Liver (tissue), 9 donors: Measurements from ENCODE around the gene STH. TPM values are rescaled to one million over a fixed set of nuclear protein-coding genes. Genes with fewer than 3 reads are reported as not detected.

Experiments
- DNase-seq: peaks from one replicate; pipeline ENCODE4 v3.0.0-alpha.2; 2017; ENCODE audit warnings: low spot score
- H3K27ac ChIP-seq, 2 donors: one replicate each; pipeline ENCODE4 v1.7.0; 2013; ENCODE audit warnings: inconsistent platforms in 2 of 2, low read length in 2 of 2, control low read depth in 1 of 2, low read depth in 1 of 2, mild to moderate bottlenecking in 1 of 2
- H3K27me3 ChIP-seq, 4 donors: one replicate each; pipeline versions ENCODE4 v1.6.1 to v1.7.0; 2013; ENCODE audit warnings: low read length in 3 of 4, inconsistent platforms in 1 of 4, mild to moderate bottlenecking in 1 of 4, moderate library complexity in 1 of 4; ENCODE audit not compliant: control insufficient read depth in 4 of 4, insufficient read depth in 4 of 4
- H3K36me3 ChIP-seq, 4 donors: one replicate each; pipeline versions ENCODE4 v1.6.1 to v1.7.0; 2013; ENCODE audit warnings: low read length in 3 of 4, mild to moderate bottlenecking in 3 of 4, low read depth in 1 of 4, moderate library complexity in 1 of 4; ENCODE audit not compliant: control insufficient read depth in 4 of 4, insufficient read depth in 3 of 4
- H3K4me1 ChIP-seq, 4 donors: one replicate each; pipeline versions ENCODE4 v1.6.1 to v1.7.0; 2013; ENCODE audit warnings: low read length in 3 of 4, mild to moderate bottlenecking in 3 of 4, moderate library complexity in 1 of 4; ENCODE audit not compliant: control insufficient read depth in 4 of 4, insufficient read depth in 4 of 4
- H3K4me3 ChIP-seq, 3 donors: one replicate each; pipeline versions ENCODE4 v1.6.1 to v1.7.0; 2013; ENCODE audit warnings: low read length in 3 of 3, control low read depth in 1 of 3, low read depth in 1 of 3, mild to moderate bottlenecking in 1 of 3
- H3K9ac ChIP-seq, 2 donors: one replicate each; pipeline ENCODE4 v1.7.0; 2013; ENCODE audit warnings: low read length in 2 of 2, mild to moderate bottlenecking in 2 of 2, moderate library complexity in 2 of 2, control low read depth in 1 of 2, low read depth in 1 of 2
- H3K9me3 ChIP-seq, 4 donors: one replicate each; pipeline versions ENCODE4 v1.6.1 to v1.7.0; 2013; ENCODE audit warnings: low read length in 3 of 4; ENCODE audit not compliant: control insufficient read depth in 4 of 4
- EGR1 ChIP-seq, 2 donors: IDR thresholded peaks; 2 replicates each; pipeline ENCODE4 v1.6.1; 2016 to 2018; ENCODE audit warnings: antibody characterized with exemption in 2 of 2, low read depth in 2 of 2
- FOXA1 ChIP-seq: IDR thresholded peaks from 2 replicates; pipeline ENCODE4 v1.6.1; 2016; ENCODE audit warnings: antibody characterized with exemption
- FOXA2 ChIP-seq: IDR thresholded peaks from 2 replicates; pipeline ENCODE4 v1.6.1; 2016; ENCODE audit warnings: antibody characterized with exemption
- GABPA ChIP-seq, 2 donors: IDR thresholded peaks in 1 of 2; conservative IDR thresholded peaks in 1 of 2; 2 replicates each; pipeline ENCODE4 v1.6.1; 2016; ENCODE audit warnings: antibody characterized with exemption in 2 of 2, mild to moderate bottlenecking in 1 of 2, moderate library complexity in 1 of 2
- HNF4A ChIP-seq, 2 donors: conservative IDR thresholded peaks; 2 replicates each; pipeline ENCODE4 v1.6.1; 2016; ENCODE audit warnings: antibody characterized with exemption in 2 of 2, mild to moderate bottlenecking in 2 of 2
- HNF4G ChIP-seq: IDR thresholded peaks from 2 replicates; pipeline ENCODE4 v1.6.1; 2016; ENCODE audit warnings: antibody characterized with exemption
- JUND ChIP-seq, 2 donors: IDR thresholded peaks; 2 replicates each; pipeline ENCODE4 v1.6.1; 2016; ENCODE audit warnings: antibody characterized with exemption in 2 of 2
- NR2F2 ChIP-seq: IDR thresholded peaks from 2 replicates; pipeline ENCODE4 v1.6.1; 2016; ENCODE audit warnings: antibody characterized with exemption
- RAD21 ChIP-seq, 2 donors: IDR thresholded peaks; 2 replicates each; pipeline ENCODE4 v1.6.1; 2016; ENCODE audit warnings: antibody characterized with exemption in 2 of 2, mild to moderate bottlenecking in 2 of 2
- RXRA ChIP-seq, 2 donors: IDR thresholded peaks; 2 replicates each; pipeline ENCODE4 v1.6.1; 2017 to 2018; ENCODE audit warnings: antibody characterized with exemption in 2 of 2, mild to moderate bottlenecking in 1 of 2
- SP1 ChIP-seq: IDR thresholded peaks from 2 replicates; pipeline ENCODE4 v1.6.1; 2018; ENCODE audit warnings: antibody characterized with exemption, mild to moderate bottlenecking
- TAF1 ChIP-seq: conservative IDR thresholded peaks from 2 replicates; pipeline ENCODE4 v1.6.1; 2016; ENCODE audit warnings: antibody characterized with exemption, mild to moderate bottlenecking
- YY1 ChIP-seq: IDR thresholded peaks from 2 replicates; pipeline ENCODE4 v1.6.1; 2016; ENCODE audit warnings: antibody characterized with exemption, mild to moderate bottlenecking
- WGBS: extraction: QIAGEN DNeasy Blood & Tissue Kit; methylation state at CpG from one replicate; pipeline ENCODE4 v1.1.7; 2013; 5-methylcytosine and 5-hydroxymethylcytosine counted together
- polyA plus RNA-seq, 2 donors: library from polyadenylated mRNA; stranded (reverse) in 1 of 2; unstranded in 1 of 2; fragments of 200-250 nt in 1 of 2; fragments of >200 nt in 1 of 2; fragmentation: Nextera tagmentation in 1 of 2; extraction: Ambion mirVana in 1 of 2; gene quantifications; one replicate each; pipeline versions ENCODE4 v1.2.1 to v1.2.3, GENCODE V29; 2013 to 2015
- total RNA-seq, 2 donors: library from RNA; depleted of rRNA; stranded (reverse); fragments of >200 nt; gene quantifications; one replicate each; pipeline ENCODE4 v1.2.3, GENCODE V29; 2014
- TF ChIP-seq, protein P1 (sequence below): fragments of 150-350 bp; IDR thresholded peaks from 2 replicates; pipeline ENCODE4 v1.5.1; 2017; ENCODE audit warnings: improper control_type of control experiment, low read depth, low read length; ENCODE audit not compliant: missing input control
- TF ChIP-seq, protein P2 (sequence below): IDR thresholded peaks from 2 replicates; pipeline ENCODE4 v1.6.1; 2016; ENCODE audit warnings: antibody characterized with exemption
- TF ChIP-seq, protein P3 (sequence below): IDR thresholded peaks from 2 replicates; pipeline ENCODE4 v1.6.1; 2016; ENCODE audit warnings: antibody characterized with exemption
- TF ChIP-seq, protein P4 (sequence below): IDR thresholded peaks from 2 replicates; pipeline ENCODE4 v1.6.1; 2016; ENCODE audit warnings: antibody characterized with exemption, mild to moderate bottlenecking
- TF ChIP-seq, protein P5 (sequence below): IDR thresholded peaks from 2 replicates; pipeline ENCODE4 v1.6.1; 2016; ENCODE audit warnings: antibody characterized with exemption
- donor health status: healthy.
- donor health status: healthy.
- donor health status: healthy.
- donor health status: healthy.
- donor health status: healthy.

Gene STH
- total and polyA plus RNA-seq, 4 donors: not detected

- Histone ChIP-seq H3K27me3 (peaks cover 0 to 3% (median 0%) of the 10 kb centered on the region in 4 donors), H3K9ac (no peak overlapping the region), H3K4me1 (no peaks in the 10 kb centered on the region), H3K9me3 (no peaks in the 10 kb centered on the region), H3K4me3 (no peak overlapping the region), H3K36me3 (no peaks in the 10 kb centered on the region), H3K27ac (no peak overlapping the region)
- 86% methylated on average over 4 of the region's 4 CpGs for WGBS
- DNase-seq: no peak
- TF ChIP-seq YY1: no peak
- no peak for TF ChIP-seq RXRA (IDR thresholded peaks at IDR 0.05)
- no peak for TF ChIP-seq RAD21 (IDR thresholded peaks at IDR 0.05)
- no peak for TF ChIP-seq SP1
- TF ChIP-seq HNF4G: no peak
- TF ChIP-seq, protein P1, sequence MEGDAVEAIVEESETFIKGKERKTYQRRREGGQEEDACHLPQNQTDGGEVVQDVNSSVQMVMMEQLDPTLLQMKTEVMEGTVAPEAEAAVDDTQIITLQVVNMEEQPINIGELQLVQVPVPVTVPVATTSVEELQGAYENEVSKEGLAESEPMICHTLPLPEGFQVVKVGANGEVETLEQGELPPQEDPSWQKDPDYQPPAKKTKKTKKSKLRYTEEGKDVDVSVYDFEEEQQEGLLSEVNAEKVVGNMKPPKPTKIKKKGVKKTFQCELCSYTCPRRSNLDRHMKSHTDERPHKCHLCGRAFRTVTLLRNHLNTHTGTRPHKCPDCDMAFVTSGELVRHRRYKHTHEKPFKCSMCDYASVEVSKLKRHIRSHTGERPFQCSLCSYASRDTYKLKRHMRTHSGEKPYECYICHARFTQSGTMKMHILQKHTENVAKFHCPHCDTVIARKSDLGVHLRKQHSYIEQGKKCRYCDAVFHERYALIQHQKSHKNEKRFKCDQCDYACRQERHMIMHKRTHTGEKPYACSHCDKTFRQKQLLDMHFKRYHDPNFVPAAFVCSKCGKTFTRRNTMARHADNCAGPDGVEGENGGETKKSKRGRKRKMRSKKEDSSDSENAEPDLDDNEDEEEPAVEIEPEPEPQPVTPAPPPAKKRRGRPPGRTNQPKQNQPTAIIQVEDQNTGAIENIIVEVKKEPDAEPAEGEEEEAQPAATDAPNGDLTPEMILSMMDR: no peak
- TF ChIP-seq FOXA1: no peak
- TF ChIP-seq EGR1 (IDR thresholded peaks at IDR 0.05; ENCODE audit: low read depth in 2 of 2): no peak
- TF ChIP-seq NR2F2: no peak
- TF ChIP-seq, protein P2, sequence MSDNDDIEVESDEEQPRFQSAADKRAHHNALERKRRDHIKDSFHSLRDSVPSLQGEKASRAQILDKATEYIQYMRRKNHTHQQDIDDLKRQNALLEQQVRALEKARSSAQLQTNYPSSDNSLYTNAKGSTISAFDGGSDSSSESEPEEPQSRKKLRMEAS: no peak
Measured at GRCh38 chr17:45964634-45965033, 34.4 kb upstream of the STH start.

DNA sequence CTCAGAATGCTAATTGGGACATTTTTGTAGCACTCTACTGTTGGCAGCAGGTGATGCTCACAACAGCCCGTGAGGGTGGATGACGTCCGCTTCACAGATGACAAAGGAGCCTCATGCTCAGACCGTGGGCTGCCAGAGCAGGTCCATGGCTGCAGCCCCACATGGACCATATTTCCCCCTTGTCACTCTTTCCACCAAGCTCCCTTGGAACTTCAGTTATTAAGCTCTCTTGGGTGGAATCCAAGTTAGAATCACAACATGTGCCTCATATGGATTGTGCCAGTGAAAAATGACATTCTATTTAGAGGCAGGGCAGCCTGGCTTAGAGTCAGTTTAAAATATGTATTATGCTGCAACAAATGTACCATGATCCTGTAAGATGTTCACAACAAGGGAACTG is 33.2 kb upstream of the STH start:
- DNase-seq: no peak
- Histone ChIP-seq H3K27me3 (peaks cover 0 to 3% (median 0%) of the 10 kb centered on the region in 4 donors), H3K27ac (no peak overlapping the region), H3K9ac (no peak overlapping the region), H3K36me3 (no peaks in the 10 kb centered on the region), H3K4me3 (no peak overlapping the region), H3K4me1 (no peaks in the 10 kb centered on the region), H3K9me3 (no peaks in the 10 kb centered on the region)
- TF ChIP-seq RAD21 (IDR thresholded peaks at IDR 0.05): no peak
- TF ChIP-seq, protein P2: no peak
- TF ChIP-seq TAF1: no peak
- TF ChIP-seq HNF4G: no peak
- no peak for TF ChIP-seq YY1
- no peak for TF ChIP-seq EGR1 (IDR thresholded peaks at IDR 0.05; ENCODE audit: low read depth in 2 of 2)
- TF ChIP-seq, protein P3, sequence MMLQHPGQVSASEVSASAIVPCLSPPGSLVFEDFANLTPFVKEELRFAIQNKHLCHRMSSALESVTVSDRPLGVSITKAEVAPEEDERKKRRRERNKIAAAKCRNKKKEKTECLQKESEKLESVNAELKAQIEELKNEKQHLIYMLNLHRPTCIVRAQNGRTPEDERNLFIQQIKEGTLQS: no peak
- TF ChIP-seq JUND (IDR thresholded peaks at IDR 0.05): no peak
- no peak for TF ChIP-seq SP1
- TF ChIP-seq RXRA (IDR thresholded peaks at IDR 0.05): no peak
- TF ChIP-seq GABPA (IDR thresholded peaks at IDR 0.05 in 1 of 2, conservative IDR thresholded peaks at IDR 0.05 in 1 of 2): no peak
- no peak for TF ChIP-seq FOXA2
- TF ChIP-seq, protein P4, sequence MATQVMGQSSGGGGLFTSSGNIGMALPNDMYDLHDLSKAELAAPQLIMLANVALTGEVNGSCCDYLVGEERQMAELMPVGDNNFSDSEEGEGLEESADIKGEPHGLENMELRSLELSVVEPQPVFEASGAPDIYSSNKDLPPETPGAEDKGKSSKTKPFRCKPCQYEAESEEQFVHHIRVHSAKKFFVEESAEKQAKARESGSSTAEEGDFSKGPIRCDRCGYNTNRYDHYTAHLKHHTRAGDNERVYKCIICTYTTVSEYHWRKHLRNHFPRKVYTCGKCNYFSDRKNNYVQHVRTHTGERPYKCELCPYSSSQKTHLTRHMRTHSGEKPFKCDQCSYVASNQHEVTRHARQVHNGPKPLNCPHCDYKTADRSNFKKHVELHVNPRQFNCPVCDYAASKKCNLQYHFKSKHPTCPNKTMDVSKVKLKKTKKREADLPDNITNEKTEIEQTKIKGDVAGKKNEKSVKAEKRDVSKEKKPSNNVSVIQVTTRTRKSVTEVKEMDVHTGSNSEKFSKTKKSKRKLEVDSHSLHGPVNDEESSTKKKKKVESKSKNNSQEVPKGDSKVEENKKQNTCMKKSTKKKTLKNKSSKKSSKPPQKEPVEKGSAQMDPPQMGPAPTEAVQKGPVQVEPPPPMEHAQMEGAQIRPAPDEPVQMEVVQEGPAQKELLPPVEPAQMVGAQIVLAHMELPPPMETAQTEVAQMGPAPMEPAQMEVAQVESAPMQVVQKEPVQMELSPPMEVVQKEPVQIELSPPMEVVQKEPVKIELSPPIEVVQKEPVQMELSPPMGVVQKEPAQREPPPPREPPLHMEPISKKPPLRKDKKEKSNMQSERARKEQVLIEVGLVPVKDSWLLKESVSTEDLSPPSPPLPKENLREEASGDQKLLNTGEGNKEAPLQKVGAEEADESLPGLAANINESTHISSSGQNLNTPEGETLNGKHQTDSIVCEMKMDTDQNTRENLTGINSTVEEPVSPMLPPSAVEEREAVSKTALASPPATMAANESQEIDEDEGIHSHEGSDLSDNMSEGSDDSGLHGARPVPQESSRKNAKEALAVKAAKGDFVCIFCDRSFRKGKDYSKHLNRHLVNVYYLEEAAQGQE: no peak
- no peak for TF ChIP-seq NR2F2
- TF ChIP-seq HNF4A (conservative IDR thresholded peaks at IDR 0.05): no peak
- TF ChIP-seq, protein P5, sequence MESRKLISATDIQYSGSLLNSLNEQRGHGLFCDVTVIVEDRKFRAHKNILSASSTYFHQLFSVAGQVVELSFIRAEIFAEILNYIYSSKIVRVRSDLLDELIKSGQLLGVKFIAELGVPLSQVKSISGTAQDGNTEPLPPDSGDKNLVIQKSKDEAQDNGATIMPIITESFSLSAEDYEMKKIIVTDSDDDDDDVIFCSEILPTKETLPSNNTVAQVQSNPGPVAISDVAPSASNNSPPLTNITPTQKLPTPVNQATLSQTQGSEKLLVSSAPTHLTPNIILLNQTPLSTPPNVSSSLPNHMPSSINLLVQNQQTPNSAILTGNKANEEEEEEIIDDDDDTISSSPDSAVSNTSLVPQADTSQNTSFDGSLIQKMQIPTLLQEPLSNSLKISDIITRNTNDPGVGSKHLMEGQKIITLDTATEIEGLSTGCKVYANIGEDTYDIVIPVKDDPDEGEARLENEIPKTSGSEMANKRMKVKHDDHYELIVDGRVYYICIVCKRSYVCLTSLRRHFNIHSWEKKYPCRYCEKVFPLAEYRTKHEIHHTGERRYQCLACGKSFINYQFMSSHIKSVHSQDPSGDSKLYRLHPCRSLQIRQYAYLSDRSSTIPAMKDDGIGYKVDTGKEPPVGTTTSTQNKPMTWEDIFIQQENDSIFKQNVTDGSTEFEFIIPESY: no peak
- TF ChIP-seq, protein P1: no peak
- 81% methylated on average over 4 of the region's 4 CpGs for WGBS
